Neuronal stem cell (in vitro differentiated cells): ENCODE results near the gene CNOT2.

ENCODE experiments used
- DNase-seq: peaks from one replicate; pipeline ENCODE4 v3.0.0-alpha.2; 2013; ENCODE audit warnings: low spot score
- H2AFZ ChIP-seq: one replicate; pipeline ENCODE4 v1.6.1; 2013; ENCODE audit warnings: mild to moderate bottlenecking, low read length, inconsistent platforms
- H2AK5ac ChIP-seq: 2 replicates; pipeline ENCODE4 v1.6.1; 2013; ENCODE audit warnings: low read depth, mild to moderate bottlenecking, inconsistent platforms, low read length, moderate library complexity, mixed read lengths
- H2BK120ac ChIP-seq: 2 replicates; pipeline ENCODE4 v1.6.1; 2013; ENCODE audit warnings: low read depth, mild to moderate bottlenecking, inconsistent platforms, low read length, moderate library complexity, mixed read lengths
- H2BK12ac ChIP-seq: one replicate; pipeline ENCODE4 v1.6.1; 2013; ENCODE audit warnings: low read length, inconsistent platforms
- H2BK15ac ChIP-seq: 2 replicates; pipeline ENCODE4 v1.6.1; 2013; ENCODE audit warnings: mild to moderate bottlenecking, low read length, inconsistent platforms, mixed read lengths
- H2BK5ac ChIP-seq: one replicate; pipeline ENCODE4 v1.6.1; 2013; ENCODE audit warnings: inconsistent platforms, mild to moderate bottlenecking, low read length, moderate library complexity
- H3K14ac ChIP-seq: one replicate; pipeline ENCODE4 v1.6.1; 2013; ENCODE audit warnings: low read length, inconsistent platforms
- H3K18ac ChIP-seq: 2 replicates; pipeline ENCODE4 v1.6.1; 2013; ENCODE audit warnings: low read length, inconsistent platforms
- H3K23ac ChIP-seq: 2 replicates; pipeline ENCODE4 v1.6.1; 2013; ENCODE audit warnings: low read depth, mild to moderate bottlenecking, mixed read lengths, low read length, inconsistent platforms; ENCODE audit not compliant: poor library complexity
- H3K27ac ChIP-seq: replicated peaks from 3 replicates; pipeline ENCODE4 v1.5.1; 2013; ENCODE audit warnings: low read length, inconsistent platforms
- H3K27me3 ChIP-seq, 3 experiments: 2 replicates each; pipeline ENCODE4 v1.6.1; 2013; ENCODE audit warnings: low read length in 3 of 3, mild to moderate bottlenecking in 2 of 3, inconsistent platforms in 1 of 3, low read depth in 1 of 3, mixed read lengths in 1 of 3, moderate library complexity in 1 of 3; ENCODE audit not compliant: control insufficient read depth in 3 of 3, insufficient read depth in 3 of 3
- H3K36me3 ChIP-seq, 2 donors: replicated peaks in 1 of 2; 2 replicates each; pipeline ENCODE4 v1.6.1; 2013; ENCODE audit warnings: low read length in 2 of 2; ENCODE audit not compliant: control insufficient read depth in 2 of 2, insufficient read depth in 2 of 2
- H3K4ac ChIP-seq: 2 replicates; pipeline ENCODE4 v1.6.1; 2013; ENCODE audit warnings: inconsistent platforms, mild to moderate bottlenecking, low read length, moderate library complexity
- H3K4me1 ChIP-seq, 2 donors: 1 replicate in 1 of 2; 2 replicates in 1 of 2; pipeline ENCODE4 v1.6.1; 2013; ENCODE audit warnings: low read length in 2 of 2, low read depth in 1 of 2; ENCODE audit not compliant: control insufficient read depth in 2 of 2, insufficient read depth in 1 of 2
- H3K4me2 ChIP-seq: one replicate; pipeline ENCODE4 v1.6.1; 2013; ENCODE audit warnings: mild to moderate bottlenecking, low read length, inconsistent platforms; ENCODE audit not compliant: insufficient read depth, poor library complexity, severe bottlenecking
- H3K4me3 ChIP-seq, 2 donors: 2 replicates each; pipeline ENCODE4 v1.5.1; 2013; ENCODE audit warnings: low read length in 2 of 2, mild to moderate bottlenecking in 2 of 2, inconsistent platforms in 1 of 2, moderate library complexity in 1 of 2
- H3K79me1 ChIP-seq: one replicate; pipeline ENCODE4 v1.6.1; 2013; ENCODE audit warnings: low read depth, mild to moderate bottlenecking, inconsistent platforms, low read length, moderate library complexity
- H3K9ac ChIP-seq: one replicate; pipeline ENCODE4 v1.6.1; 2013; ENCODE audit warnings: mild to moderate bottlenecking, low read depth, low read length, inconsistent platforms; ENCODE audit not compliant: poor library complexity
- H3K9me3 ChIP-seq, 2 donors: replicated peaks in 1 of 2; 2 replicates each; pipeline versions ENCODE3 to v1.6.1; 2013; ENCODE audit warnings: low read length in 2 of 2, mild to moderate bottlenecking in 2 of 2, inconsistent platforms in 1 of 2, low read depth in 1 of 2, mixed read lengths in 1 of 2, moderate library complexity in 1 of 2; ENCODE audit not compliant: control insufficient read depth in 2 of 2, insufficient read depth in 1 of 2
- H4K8ac ChIP-seq: one replicate; pipeline ENCODE4 v1.6.1; 2013; ENCODE audit warnings: low read depth, mild to moderate bottlenecking, inconsistent platforms, low read length, moderate library complexity
- H4K91ac ChIP-seq: one replicate; pipeline ENCODE4 v1.6.1; 2013; ENCODE audit warnings: low read length, low read depth, mild to moderate bottlenecking, inconsistent platforms; ENCODE audit not compliant: poor library complexity
- WGBS, 2 donors: extraction: QIAGEN DNeasy Blood & Tissue Kit; methylation state at CpG; one replicate each; pipeline ENCODE4 v1.1.7; 2013; ENCODE audit warnings: missing lambda C conversion rate in 2 of 2, mixed read lengths in 1 of 2; ENCODE audit not compliant: insufficient read length in 2 of 2, insufficient replicate concordance in 1 of 2; ENCODE audit errors: extremely low coverage in 2 of 2; 5-methylcytosine and 5-hydroxymethylcytosine counted together

The CNOT2 gene

DNA sequence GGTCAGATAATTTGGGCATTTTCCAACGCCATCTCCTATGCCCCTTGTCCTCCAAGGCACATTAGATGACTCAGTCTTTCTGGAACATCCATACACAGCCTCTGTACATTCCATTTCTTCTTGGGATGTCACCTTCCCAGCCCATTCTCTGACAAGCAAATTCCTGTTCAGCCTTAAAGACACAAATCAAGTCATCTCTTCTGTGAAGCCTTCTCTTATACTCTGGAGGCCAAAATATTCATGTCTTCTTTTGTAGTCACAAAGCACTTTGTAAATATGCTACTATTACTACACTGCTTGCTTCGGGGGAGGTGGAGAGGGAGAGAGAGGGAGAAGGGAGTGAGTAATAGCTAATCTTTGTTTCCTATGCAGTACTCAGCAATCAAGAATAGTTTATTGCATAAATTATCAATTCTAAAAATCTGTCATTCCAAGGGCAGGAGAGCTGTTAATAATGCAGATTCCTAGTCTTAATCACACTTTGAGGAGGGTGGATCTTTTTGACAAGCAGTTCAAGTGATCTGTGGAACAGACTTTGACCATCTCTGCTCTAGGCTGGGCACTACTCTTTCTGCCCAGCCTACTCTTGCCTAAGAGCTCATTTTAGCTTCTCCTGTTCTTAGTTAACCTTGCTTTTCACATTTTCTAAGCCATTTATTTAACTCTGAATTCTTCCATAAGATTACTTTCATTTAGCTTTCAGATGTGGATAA, 150.7 kb downstream of the CNOT2 start:
- Histone ChIP-seq H2BK15ac (no peak overlapping the region), H2BK12ac (no peak overlapping the region), H4K8ac (no peak overlapping the region), H3K18ac (no peak overlapping the region), H3K9me3 (peaks cover 0 to 8% of the 10 kb centered on the region in 2 donors), H2BK5ac (no peak overlapping the region), H3K4me2 (no peak overlapping the region), H3K9ac (no peak overlapping the region), H3K27me3 (no peaks in the 10 kb centered on the region), H3K4me1 (no peaks in the 10 kb centered on the region), H3K36me3 (no peaks in the 10 kb centered on the region), H3K4ac (no peak overlapping the region), H3K23ac (no peak overlapping the region), H2AK5ac (no peak overlapping the region), H2AFZ (no peak overlapping the region), H3K14ac (no peak overlapping the region), H4K91ac (no peak overlapping the region), H2BK120ac (no peak overlapping the region), H3K27ac (no peak overlapping the region), H3K79me1 (no peaks in the 10 kb centered on the region), H3K4me3 (no peak overlapping the region)
- DNase-seq, result no peak
- no CpG with 5 or more reads among the region's 2 CpGs for WGBS, 2 donors

DNA sequence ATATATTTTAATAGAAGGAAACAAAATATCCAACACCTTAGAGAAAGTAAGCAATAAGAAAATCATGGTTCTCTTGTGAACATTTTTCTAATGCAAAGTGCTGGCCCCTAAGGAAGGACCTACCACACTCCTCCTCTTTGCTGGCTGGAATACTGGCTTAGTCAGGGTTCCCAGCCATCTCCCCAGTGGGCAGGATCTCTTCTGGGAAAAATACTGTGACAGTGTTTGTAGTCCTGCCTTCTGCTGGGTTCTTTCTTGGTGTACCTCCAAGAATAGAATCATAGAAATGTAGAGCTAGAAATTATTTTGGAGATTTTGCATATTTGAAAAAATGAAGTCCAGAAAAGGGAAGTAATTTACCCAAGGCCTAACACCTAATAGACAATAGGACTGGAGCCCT, 154.8 kb downstream of the CNOT2 start:
- no peaks in the 10 kb centered on the region for H3K4me1 ChIP-seq
- no peak for DNase-seq
- no peak overlapping the region for H3K4me3 ChIP-seq
- H3K4ac ChIP-seq, result no peak overlapping the region
- H2BK120ac ChIP-seq, result no peak overlapping the region
- no peak overlapping the region for H4K8ac ChIP-seq
- H3K23ac ChIP-seq, result no peak overlapping the region
- no peaks in the 10 kb centered on the region for H3K79me1 ChIP-seq
- H2BK12ac ChIP-seq, result no peak overlapping the region
- H3K27me3 ChIP-seq, result no peaks in the 10 kb centered on the region
- no peak overlapping the region for H2AFZ ChIP-seq
- H2BK15ac ChIP-seq, result no peak overlapping the region
- no peaks in the 10 kb centered on the region for H3K9me3 ChIP-seq
- no peak overlapping the region for H3K18ac ChIP-seq
- no peak overlapping the region for H3K14ac ChIP-seq
- no peak overlapping the region for H3K9ac ChIP-seq
- no peak overlapping the region for H2BK5ac ChIP-seq
- H3K4me2 ChIP-seq, result no peak overlapping the region
- H2AK5ac ChIP-seq, result no peak overlapping the region
- H3K36me3 ChIP-seq, result peaks cover 0 to 29% of the 10 kb centered on the region in 2 donors
- H3K27ac ChIP-seq, result no peak overlapping the region
- H4K91ac ChIP-seq, result no peak overlapping the region

- no peak overlapping the region for H3K14ac ChIP-seq
- no peak overlapping the region for H3K4me2 ChIP-seq
- no peak overlapping the region for H4K91ac ChIP-seq
- WGBS, 2 donors, result no CpG with 5 or more reads among the region's 3 CpGs
- H3K18ac ChIP-seq, result no peak overlapping the region
- H2AFZ ChIP-seq, result no peak overlapping the region
- H3K23ac ChIP-seq, result no peak overlapping the region
- H2BK5ac ChIP-seq, result no peak overlapping the region
- no peaks in the 10 kb centered on the region for H3K79me1 ChIP-seq
- H3K36me3 ChIP-seq, result peaks cover 0 to 34% of the 10 kb centered on the region in 2 donors
- no peak overlapping the region for H2BK12ac ChIP-seq
- H4K8ac ChIP-seq, result no peak overlapping the region
- H3K27ac ChIP-seq, result no peak overlapping the region
- no peak overlapping the region for H3K4ac ChIP-seq
- H3K4me3 ChIP-seq, result no peak overlapping the region
- no peaks in the 10 kb centered on the region for H3K9me3 ChIP-seq
- no peak overlapping the region for H3K9ac ChIP-seq
- H3K4me1 ChIP-seq, result no peaks in the 10 kb centered on the region
- no peak overlapping the region for H2BK15ac ChIP-seq
- no peak overlapping the region for H2BK120ac ChIP-seq
- no peak overlapping the region for H2AK5ac ChIP-seq
- no peak for DNase-seq
- no peaks in the 10 kb centered on the region for H3K27me3 ChIP-seq
Measured at GRCh38 chr12:70398862-70399261, 155.6 kb downstream of the CNOT2 start.

- no peak overlapping the region for H3K18ac ChIP-seq
- H3K27me3 ChIP-seq, result no peaks in the 10 kb centered on the region
- no peak overlapping the region for H3K4ac ChIP-seq
- no peaks in the 10 kb centered on the region for H3K9me3 ChIP-seq
- no peaks in the 10 kb centered on the region for H3K79me1 ChIP-seq
- H3K23ac ChIP-seq, result no peak overlapping the region
- H3K36me3 ChIP-seq, result peaks cover 0 to 35% of the 10 kb centered on the region in 2 donors
- H3K4me3 ChIP-seq, result no peak overlapping the region
- H2AK5ac ChIP-seq, result no peak overlapping the region
- no peak overlapping the region for H4K8ac ChIP-seq
- no peaks in the 10 kb centered on the region for H3K4me1 ChIP-seq
- WGBS, 2 donors, result no CpG with 5 or more reads among the region's 6 CpGs
- no peak overlapping the region for H3K9ac ChIP-seq
- no peak overlapping the region for H3K14ac ChIP-seq
- H2BK15ac ChIP-seq, result no peak overlapping the region
- no peak overlapping the region for H3K4me2 ChIP-seq
- no peak overlapping the region for H2BK5ac ChIP-seq
- H4K91ac ChIP-seq, result no peak overlapping the region
- no peak overlapping the region for H2BK120ac ChIP-seq
- no peak overlapping the region for H2BK12ac ChIP-seq
- H2AFZ ChIP-seq, result no peak overlapping the region
- H3K27ac ChIP-seq, result no peak overlapping the region
- no peak for DNase-seq
Measured at GRCh38 chr12:70399311-70399710, 156.1 kb downstream of the CNOT2 start.
